Activated CD4-positive, alpha-beta T cell treated with anti-CD3 and anti-CD28 coated beads, Interleukin-2, Interleukin-6, amounts not matched to agents 100 ng/mL and 50 ng/mL, durations not matched to agents 16 hours and 8 hours (primary cell): ENCODE results near the gene LEKR1.
"Not testable (repeated sequence)": the region's sequence is repeated elsewhere in the genome, so short reads cannot be mapped to it uniquely, and the experiment has no call there.

Experiments
- DNase-seq: peaks from one replicate; pipeline ENCODE4 v3.0.0-alpha.2; 2020

LEKR1 gene

GRCh38 chr3:156826144-156826895 is at the start of gene LEKR1:
Gene LEKR1 (plus strand): TSS chr3:156826353. CDS start chr3:156829330, 2,977 bp downstream.
- peak; percentile 82 for DNase-seq

DNA sequence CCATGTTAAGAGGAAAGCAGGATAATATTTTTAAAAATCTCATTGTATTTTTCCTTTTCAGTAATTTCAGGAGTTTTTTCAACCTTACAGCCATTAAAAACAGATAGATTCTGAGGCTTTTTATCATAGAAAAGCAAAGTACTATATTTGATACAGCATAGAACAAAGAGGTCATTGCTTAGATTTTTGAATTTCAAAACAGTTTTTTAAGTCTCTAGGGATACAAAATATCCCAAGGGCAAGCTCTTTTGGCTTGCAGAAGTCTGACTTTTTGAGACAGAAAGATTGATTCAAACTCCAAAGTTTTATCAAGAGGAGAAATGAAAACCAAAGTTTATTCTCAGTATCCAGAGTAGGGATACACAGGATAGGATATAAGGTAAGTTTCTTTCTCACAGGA is 49.3 kb upstream of the LEKR1 start:
- no peak for DNase-seq

DNA sequence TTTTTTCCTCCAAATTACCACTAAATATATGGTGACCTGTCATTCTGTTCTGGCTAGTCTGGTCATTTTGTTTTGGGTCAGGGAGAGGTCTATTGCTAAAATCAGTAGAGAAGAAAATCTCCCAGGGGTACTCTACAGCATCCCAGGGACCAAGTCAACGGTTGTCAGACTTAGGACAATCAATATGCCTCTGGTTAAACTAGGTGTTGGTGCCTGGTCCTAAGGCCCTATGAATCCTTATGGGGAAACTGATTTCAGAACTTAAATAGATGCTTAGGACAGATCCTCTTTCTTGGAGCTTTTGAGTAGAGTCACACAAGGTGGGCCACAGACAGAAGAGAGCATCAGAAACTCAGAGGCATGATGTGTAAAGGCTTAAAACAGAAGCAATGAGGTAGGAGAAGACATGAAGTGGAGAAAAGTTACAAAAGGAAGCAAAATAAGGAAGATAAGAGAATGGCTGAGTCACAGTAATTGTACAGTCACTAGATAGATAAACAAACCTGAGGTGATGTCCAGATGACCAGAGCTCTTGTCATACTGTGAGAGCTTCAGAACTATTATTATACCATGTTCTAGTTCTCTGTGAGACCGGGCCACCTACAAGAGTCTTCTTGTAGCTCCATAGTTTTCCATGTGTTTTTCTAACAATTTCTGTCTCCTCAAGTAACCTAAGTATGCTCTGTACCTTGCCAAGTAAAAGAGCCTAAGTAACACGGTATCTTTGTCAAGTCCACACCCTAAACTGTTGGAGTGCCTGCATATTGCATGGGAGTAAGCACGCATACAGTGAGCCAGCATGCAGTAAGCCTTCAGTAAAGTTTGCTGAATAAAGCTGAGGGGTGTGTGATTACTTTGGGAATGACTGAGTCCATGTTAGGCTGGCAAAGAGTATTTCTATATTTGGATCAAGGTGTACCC is 44.6 kb upstream of the LEKR1 start:
- no peak for DNase-seq

- DNase-seq = no peak
Measured at GRCh38 chr3:156782319-156782718, 43.8 kb upstream of the LEKR1 start.

DNA sequence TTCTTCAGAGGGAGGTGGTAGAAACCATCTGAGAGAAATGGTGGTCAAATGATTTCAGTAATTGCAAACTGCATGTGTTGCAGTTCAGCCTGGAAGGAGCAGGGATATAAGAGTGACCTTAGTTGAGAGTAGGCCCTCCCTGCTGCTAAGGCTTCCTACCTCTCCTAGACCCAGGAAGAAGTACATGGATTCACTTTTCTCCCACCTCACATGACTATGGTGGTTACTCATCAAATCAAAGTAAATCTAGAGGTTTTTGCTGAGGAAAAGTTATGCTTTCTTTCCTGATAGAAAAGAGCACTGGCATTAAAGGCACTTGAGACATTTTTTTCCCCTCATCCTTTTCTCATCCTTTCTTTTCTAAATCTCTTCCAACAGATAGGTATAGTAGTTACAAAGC is 43.2 kb upstream of the LEKR1 start:
- no peak for DNase-seq

DNA sequence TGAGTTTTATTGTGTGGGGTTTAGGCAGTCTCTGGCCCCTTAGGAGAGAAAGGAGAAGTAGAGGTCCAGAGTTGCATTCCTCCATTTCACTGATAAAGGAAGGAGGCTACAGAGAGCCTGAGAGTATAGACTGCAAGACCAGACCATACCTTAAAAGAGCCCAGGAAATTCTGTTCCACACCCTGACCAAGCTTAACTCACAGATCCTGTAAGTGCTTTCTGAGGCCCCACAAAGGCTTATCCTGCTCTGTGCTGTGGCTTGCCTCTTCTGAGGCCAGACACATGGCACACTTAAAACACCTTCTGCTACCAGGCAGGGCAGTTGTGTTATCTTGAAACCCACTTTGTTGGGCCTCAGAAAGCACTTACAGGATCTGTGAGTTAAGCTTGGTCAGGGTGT is 39.2 kb upstream of the LEKR1 start:
- DNase-seq = peak; percentile 41

DNA sequence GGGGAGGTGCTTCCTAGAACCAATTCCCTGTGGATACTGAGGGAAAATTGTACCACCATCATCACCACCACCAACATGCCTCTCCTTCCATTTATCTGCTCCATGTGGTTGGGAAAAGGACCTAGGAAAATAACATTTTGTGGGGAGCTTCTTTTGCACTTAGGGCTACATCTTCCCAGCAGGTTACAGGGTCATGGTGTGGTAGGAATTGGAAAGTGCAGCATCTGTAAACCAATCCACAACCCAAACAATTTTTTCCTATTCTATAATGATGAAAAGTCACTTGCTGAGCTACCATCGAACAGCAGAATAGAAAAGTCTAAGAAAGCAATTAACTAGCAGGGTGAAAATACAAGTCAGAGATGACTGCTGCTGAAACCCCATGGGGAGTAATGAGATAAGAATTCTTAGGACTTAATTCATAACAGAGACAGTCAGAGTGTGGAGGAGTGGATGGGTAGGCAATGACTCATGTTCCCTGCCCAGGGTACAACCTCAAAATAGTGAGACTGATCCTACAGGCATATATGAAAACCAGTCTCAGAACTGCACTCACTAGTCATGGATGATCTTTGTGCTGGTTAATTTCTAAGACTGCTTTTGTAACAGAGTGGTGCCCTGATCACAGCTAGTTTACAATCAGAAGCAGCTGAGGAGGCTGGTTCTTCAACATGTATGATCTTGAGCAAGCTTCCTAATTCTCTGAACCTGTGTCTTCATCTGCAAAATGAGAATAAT is 38.1 kb upstream of the LEKR1 start:
- peak; percentile 70 for DNase-seq

- DNase-seq = no peak
Measured at GRCh38 chr3:156788846-156789245, 37.3 kb upstream of the LEKR1 start.

- DNase-seq = no peak
Measured at GRCh38 chr3:156790156-156790555, 36.0 kb upstream of the LEKR1 start.

DNA sequence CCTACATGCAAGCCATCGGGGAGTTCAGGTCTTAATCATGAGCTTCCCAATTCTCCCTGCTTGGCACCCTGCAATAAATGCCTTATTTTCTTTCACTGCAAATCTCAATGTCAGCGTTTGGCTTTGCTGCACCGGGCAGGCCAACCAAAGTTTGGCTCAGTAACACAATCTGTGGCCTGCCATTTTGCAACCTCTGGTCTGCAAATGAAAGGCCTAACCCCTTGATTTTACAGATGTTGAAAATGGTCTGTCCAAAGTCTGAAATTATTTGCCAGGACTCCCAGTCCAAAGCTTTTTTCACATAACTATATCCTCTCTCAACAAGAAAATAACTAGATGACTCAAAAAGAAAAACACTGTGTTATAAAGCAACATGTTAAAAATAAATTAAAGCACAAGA is 34.0 kb upstream of the LEKR1 start:
- DNase-seq = no peak

DNA sequence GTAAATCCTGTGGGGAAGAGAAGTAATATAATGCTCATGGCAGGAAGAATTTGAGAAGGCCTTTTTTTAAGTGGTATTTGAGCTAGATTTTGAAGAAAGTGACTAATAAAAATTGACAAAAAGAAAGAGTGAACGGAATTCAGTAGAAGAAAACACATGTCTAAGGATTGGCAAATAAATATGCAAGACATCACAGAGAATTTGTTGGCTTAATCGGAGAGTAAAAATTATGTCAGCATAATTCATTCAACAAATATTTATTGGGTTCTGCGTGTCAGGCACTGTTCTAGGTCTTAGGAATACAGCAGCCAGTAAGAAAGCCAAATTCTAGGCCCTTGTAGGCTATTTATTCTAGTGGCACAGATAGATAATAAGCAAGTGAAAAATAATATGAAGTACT is 33.6 kb upstream of the LEKR1 start:
- DNase-seq = no peak

- peak; percentile 28 for DNase-seq
Measured at GRCh38 chr3:156792945-156793344, 33.2 kb upstream of the LEKR1 start.

DNA sequence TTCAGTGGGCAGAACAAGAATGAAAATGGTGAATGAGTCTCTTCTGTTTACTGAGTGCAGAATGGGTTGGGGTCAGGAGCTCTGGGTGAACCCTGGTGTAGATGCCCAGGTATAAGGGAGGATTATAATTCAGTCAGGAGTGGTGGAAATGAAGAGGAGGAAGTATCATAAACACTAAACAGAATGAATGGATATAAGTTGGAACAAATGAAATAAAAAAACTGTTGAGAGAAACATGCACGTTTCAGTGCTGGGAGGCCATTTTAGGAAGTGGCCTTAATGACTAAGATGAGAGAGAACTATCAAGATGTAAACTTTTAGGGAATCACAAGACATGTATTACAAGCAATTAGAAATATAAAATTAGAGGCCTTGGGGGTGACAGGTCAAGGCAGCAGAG is 32.8 kb upstream of the LEKR1 start:
- DNase-seq = no peak

DNA sequence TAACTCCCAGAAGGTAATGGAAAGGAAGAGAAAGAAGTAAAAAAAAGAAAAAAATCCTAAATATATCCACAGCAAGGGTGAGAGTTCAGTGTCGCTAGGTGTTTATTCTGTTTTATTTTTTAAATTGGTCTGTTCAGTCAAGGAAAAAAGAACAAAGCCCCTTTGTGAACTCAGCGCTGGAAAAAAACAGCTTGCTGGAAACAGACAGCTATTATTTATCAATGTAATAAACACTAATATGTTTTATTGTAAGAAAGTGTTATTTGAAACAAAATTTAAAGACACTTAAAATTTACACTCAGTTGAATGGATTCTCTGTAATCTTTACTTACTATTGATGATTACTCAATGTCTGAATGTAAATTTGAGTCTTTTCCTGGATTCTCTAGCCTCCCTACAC is 32.3 kb upstream of the LEKR1 start:
- no peak for DNase-seq

DNA sequence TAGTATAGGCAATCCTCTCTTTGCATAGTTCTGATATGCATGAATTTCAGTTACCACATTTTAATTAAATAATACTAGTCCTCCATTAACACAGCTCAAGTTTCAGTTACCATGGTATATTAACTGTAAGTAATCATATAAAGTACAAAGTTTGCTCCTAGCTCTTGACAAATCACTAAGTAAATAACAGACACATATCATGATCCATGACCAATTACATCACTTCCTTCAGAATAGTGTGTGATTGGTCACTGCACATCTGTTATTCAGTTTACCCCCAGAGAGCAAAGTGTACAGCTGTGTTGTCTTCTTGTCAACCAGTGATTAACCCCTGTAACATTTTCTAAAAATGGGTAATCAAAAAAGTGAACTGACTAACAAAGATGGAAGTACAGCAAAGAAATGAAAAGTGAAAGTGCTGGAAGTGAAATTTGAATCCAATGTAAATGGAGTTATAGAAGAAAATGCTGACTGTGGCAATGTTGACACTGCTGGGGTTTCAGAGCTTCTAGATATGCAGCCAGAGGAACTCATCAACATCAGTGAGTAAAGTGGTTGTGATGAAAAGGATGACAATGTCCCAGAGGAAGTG is 30.2 kb upstream of the LEKR1 start:
- DNase-seq = no peak

GRCh38 chr3:156797368-156797767 is 28.8 kb upstream of the LEKR1 start:
- no peak for DNase-seq

DNA sequence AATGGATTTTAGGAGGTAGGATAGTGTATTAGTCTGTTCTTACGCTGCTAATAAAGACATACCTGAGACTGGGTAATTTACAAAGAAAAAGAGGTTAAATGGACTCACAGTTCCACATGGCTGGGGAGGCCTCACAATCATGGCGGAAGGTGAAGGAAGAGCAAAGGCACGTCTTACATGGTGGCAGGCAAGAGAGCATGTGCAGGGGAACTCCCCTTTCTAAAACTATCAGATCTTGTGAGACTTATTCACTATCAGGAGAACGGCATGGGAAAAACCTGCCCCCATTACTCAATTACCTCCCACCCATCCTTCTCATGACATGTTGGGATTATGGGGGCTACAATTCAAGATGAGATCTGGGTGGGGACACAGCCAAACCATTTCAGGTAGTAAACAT is 25.9 kb upstream of the LEKR1 start:
- DNase-seq = not testable (repeated sequence)

DNA sequence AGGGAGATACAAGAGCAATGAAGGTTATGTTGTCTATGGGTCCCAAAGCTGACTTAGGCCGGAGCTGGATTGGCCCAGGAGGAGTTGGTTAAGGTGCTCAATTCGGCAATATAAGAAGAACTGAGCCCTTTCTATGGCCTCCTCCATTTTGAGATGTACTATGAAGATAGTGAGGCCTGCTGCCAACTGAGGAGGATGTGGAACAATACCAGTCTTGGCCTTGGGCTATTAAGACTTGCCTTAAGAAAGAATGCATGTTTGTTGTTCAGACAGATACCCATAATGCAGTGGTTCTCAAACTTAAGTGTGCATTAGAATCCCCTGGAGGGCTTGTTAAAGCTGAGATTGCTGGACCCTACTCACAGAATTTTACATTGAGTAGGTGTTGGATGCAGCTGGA is 24.4 kb upstream of the LEKR1 start:
- no peak for DNase-seq

- no peak for DNase-seq
Measured at GRCh38 chr3:156802821-156803606, 23.1 kb upstream of the LEKR1 start.

GRCh38 chr3:156803952-156804741 is 22.0 kb upstream of the LEKR1 start:
- DNase-seq = no peak

DNA sequence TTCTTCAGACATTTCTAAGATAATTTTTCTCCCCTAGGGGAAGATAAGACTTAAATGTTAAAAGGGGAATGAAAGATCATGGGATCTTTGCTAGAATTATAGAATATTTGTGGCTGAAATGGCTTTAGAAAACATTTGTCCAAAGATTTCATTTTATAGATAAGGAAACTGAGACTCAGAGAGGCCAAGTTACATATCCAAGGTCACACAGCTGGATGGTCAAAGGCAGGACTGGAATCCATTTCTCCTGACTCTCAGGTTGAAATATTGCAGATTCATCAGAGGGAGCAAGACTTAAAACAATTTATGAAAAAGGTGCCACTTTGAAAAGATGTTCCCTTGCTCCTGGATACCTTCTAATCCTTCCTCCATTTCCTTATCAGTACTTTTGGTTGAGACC is 19.5 kb upstream of the LEKR1 start:
- no peak for DNase-seq
